Activated CD8-positive, alpha-beta T cell treated with anti-CD3 and anti-CD28 coated beads for 36 hours (primary cell): Measurements from ENCODE around the gene MORF4L1. TPM values are rescaled to one million over a fixed set of nuclear protein-coding genes. Genes with fewer than 3 reads are reported as not detected.
"Not testable (repeated sequence)": the region's sequence is repeated elsewhere in the genome, so short reads cannot be mapped to it uniquely, and the experiment has no call there.

Experiments used
- ATAC-seq: fragments of 200-7000 bp; cut with Tn5 transposase; one replicate; pipeline ENCODE4 v1.10.0; 2021; ENCODE audit warnings: mild to moderate bottlenecking, moderate library complexity
- CTCF ChIA-PET: fragments of 350-600 bp; sonication (Branson Sonifier 250); formaldehyde crosslinking; loops from one replicate; lab custom pipeline; 2021; ENCODE audit warnings: antibody characterized with exemption; lab: Charles Lee
- POLR2A ChIA-PET: fragments of 350-600 bp; sonication (Branson Sonifier 250); formaldehyde crosslinking; loops from one replicate; lab custom pipeline; 2021; ENCODE audit warnings: antibody characterized with exemption; lab: Charles Lee
- DNase-seq: peaks from one replicate; pipeline ENCODE4 v3.0.0-alpha.2; 2020
- H3K27ac Mint-ChIP-seq: one replicate; pipeline ENCODE4 v1.8.0; 2021; ENCODE audit warnings: mild to moderate bottlenecking, mixed read lengths
- H3K27me3 Mint-ChIP-seq: one replicate; pipeline ENCODE4 v1.8.0; 2021; ENCODE audit warnings: mixed read lengths
- H3K36me3 Mint-ChIP-seq: one replicate; pipeline ENCODE4 v1.8.0; 2021; ENCODE audit warnings: low read depth, mixed read lengths
- H3K4me1 Mint-ChIP-seq: one replicate; pipeline ENCODE4 v1.8.0; 2021; ENCODE audit warnings: low read depth, mixed read lengths
- H3K4me3 Mint-ChIP-seq: one replicate; pipeline ENCODE4 v1.8.0; 2021; ENCODE audit warnings: mild to moderate bottlenecking, moderate library complexity, mixed read lengths
- H3K9me3 Mint-ChIP-seq: one replicate; pipeline ENCODE4 v1.8.0; 2021; ENCODE audit warnings: mixed read lengths
- CTCF ChIP-seq: fragments of 200-600 bp; IDR thresholded peaks from one replicate; pipeline ENCODE4 v1.8.0; 2022; ENCODE audit warnings: antibody characterized with exemption, mild to moderate bottlenecking
- intact Hi-C: fragments of 100-400 bp; cut with micrococcal nuclease; formaldehyde crosslinking; loops from one replicate; pipeline ENCODE4 v1.10.0; 2022
- total RNA-seq, 2 experiments: library from RNA; stranded (reverse); gene quantifications; one replicate each; pipeline ENCODE4 v1.2.3, GENCODE V29; 2021

Gene MORF4L1
- total RNA-seq, 2 experiments from 2014 or later = 236 to 247 TPM

- peaks cover 5% of the 10 kb centered on the region for H3K27me3 Mint-ChIP-seq
- peaks cover 3% of the 10 kb centered on the region for H3K4me1 Mint-ChIP-seq
- DNase-seq (no peak), ATAC-seq (no peak)
- no peak overlapping the region for H3K27ac Mint-ChIP-seq
- ChIA-PET POLR2A (no interaction called here), CTCF (no interaction called here)
- TF ChIP-seq CTCF = no peak
- no peaks in the 10 kb centered on the region for H3K9me3 Mint-ChIP-seq
- H3K36me3 Mint-ChIP-seq = no peaks in the 10 kb centered on the region
- intact Hi-C loops = no loop called here
- H3K4me3 Mint-ChIP-seq = no peak overlapping the region
Observed at GRCh38 chr15:78836333-78836732, 36.4 kb upstream of the MORF4L1 start.

- no peak for DNase-seq
- Mint-ChIP-seq H3K4me3 (no peak overlapping the region), H3K27ac (no peak overlapping the region), H3K4me1 (peaks cover 4% of the 10 kb centered on the region), H3K36me3 (no peaks in the 10 kb centered on the region), H3K9me3 (no peaks in the 10 kb centered on the region), H3K27me3 (peaks cover under 1% of the 10 kb centered on the region)
- intact Hi-C loops = no loop called here
- ChIA-PET CTCF (no interaction called here), POLR2A (no interaction called here)
- no peak for ATAC-seq
- TF ChIP-seq CTCF = no peak
Observed at GRCh38 chr15:78837131-78837530, 35.6 kb upstream of the MORF4L1 start.

GRCh38 chr15:78837543-78837942 lies 35.1 kb upstream of the MORF4L1 start:
- intact Hi-C loops = no loop called here
- Mint-ChIP-seq H3K36me3 (no peaks in the 10 kb centered on the region), H3K4me3 (no peak overlapping the region), H3K27ac (no peak overlapping the region), H3K9me3 (no peaks in the 10 kb centered on the region), H3K27me3 (no peaks in the 10 kb centered on the region), H3K4me1 (peaks cover 4% of the 10 kb centered on the region)
- TF ChIP-seq CTCF = no peak
- DNase-seq = no peak
- ATAC-seq = no peak
- CTCF ChIA-PET = no interaction called here
- POLR2A ChIA-PET = no interaction called here

GRCh38 chr15:78838489-78838888 lies 34.2 kb upstream of the MORF4L1 start:
- Mint-ChIP-seq H3K27me3 (no peaks in the 10 kb centered on the region), H3K4me3 (no peak overlapping the region), H3K36me3 (no peaks in the 10 kb centered on the region), H3K27ac (no peak overlapping the region), H3K9me3 (no peaks in the 10 kb centered on the region), H3K4me1 (peaks cover 4% of the 10 kb centered on the region)
- intact Hi-C loops = no loop called here
- TF ChIP-seq CTCF = no peak
- ChIA-PET POLR2A (no interaction called here), CTCF (interaction anchor here (1.0 kb wide), 1 partner anchor 27 kb away, joined by 4 read pairs; the partner anchor contains the start of gene ADAMTS7)
- DNase-seq = no peak
- ATAC-seq = no peak

- POLR2A ChIA-PET, H3K9me3 Mint-ChIP-seq, H3K4me1 Mint-ChIP-seq, H3K36me3 Mint-ChIP-seq, ATAC-seq, intact Hi-C loops, H3K27ac Mint-ChIP-seq, H3K27me3 Mint-ChIP-seq, H3K4me3 Mint-ChIP-seq, DNase-seq: not testable (repeated sequence)
- CTCF ChIA-PET = interaction anchor here (1.0 kb wide), 1 partner anchor 28 kb away, joined by 4 read pairs; the partner anchor contains the start of gene ADAMTS7
Observed at GRCh38 chr15:78839151-78839550, 33.5 kb upstream of the MORF4L1 start.
